Eye (tissue), 1 donor: ENCODE results near the gene LCLAT1.

Experiments used
- DNase-seq: peaks from one replicate; pipeline ENCODE4 v3.0.0-alpha.2; 2015

LCLAT1 gene

DNA sequence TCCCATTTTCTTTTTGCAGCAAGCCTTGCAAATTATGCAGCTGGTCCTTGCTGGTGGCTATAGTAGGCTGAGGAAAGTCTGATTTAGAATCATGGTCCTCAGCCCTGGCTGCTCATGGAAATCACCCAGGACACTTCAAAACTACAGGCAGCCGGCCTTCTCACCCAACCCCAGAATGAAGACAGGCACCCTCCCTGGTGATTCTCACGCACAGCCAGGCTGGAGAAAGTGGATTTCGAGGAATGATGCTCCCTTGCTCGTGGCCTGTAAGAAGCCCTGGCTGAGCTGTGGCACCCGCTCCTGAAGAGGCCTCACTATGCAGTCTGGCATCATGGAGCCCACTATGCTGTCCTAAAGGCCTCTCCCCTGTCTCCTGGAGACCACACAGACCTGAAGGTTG lies 202.8 kb downstream of the LCLAT1 start:
- DNase-seq, result no peak

DNA sequence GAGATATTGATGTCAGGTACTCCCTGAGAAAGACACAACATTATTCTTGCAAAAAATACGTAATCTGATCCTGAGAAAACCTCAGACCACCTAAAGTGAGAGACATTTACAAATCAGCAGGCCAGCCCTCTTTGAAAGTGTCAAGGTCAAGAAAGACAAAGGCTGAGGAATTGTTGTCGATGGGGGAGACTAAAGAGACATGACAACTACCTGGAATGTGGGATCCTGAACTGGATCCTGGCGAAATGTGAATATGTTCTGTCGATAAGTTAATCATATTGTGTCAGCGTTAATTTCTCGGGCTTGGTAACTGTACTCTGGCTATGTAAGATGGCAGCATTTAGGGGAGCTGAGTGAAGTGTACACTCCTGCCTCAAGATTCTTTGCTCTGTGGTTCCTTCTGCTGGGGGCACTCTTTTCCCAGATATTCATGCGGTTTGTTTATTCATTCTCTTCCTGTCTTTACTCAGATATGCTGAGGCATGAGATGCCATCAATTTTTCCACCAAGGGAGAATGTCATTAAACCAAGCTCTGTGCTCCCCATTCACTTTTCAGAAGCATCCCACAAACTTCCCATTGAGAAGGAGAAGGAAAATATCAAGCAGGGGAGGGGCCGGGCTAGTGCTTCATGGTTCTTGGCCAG lies 205.3 kb downstream of the LCLAT1 start:
- no peak for DNase-seq

DNA sequence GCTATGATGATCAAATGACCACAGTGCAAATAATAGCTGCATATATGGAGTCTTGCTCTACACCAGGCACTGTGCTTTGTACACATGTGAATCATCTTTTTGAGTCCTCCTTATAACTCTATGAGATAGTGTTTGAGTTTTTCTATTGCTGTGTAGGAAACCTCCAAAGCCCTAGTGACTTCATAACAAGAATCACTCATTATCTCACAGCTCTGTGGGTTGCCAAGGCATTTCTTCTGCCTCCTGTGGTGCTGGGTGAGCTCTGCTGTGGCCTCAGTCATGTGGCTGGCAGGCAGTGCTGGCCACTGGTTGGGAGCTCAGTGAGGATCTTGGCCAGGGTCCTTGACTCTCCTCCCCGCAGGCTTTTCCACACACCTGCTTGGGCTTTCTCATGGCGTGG lies 206.8 kb downstream of the LCLAT1 start:
- DNase-seq, result no peak

DNA sequence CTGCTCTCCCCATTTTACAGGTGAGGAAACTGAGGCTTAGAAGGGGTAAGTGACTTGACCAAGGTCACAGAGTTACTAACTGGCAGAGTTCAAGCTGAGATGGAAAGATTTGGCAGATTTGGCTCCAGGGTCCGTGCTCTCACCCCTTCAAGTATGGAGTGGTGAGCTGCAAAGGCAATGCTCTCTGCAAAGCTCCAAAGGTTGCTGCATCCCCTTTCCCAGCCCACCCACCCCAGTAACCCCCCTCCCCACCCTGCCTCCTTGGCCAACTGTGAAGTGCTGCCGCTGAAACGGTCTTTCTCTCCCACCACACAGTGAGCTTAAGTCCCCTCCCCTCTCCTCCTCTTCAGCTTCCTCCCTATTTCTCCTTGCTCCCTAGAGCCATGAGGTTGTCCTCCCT lies 207.4 kb downstream of the LCLAT1 start:
- no peak for DNase-seq

DNA sequence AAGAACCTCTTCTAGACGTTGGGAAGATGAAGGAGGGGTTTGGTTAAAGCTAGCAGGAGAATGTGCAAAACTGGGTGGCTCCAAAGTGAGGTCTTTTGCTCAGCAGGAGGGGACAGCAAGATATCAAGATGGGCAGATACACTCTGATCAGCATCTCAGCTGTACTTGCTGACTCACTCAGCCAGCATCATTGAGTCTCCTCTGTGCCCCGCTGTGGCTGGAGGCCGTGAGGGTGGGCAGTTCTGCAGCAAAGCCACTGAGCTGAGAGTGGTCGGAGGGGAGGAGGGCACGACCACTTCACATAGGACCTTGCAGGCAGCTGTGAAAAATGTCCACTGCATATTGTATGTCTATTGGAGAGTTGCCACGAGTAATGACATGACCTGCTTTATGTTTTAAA lies 208.2 kb downstream of the LCLAT1 start:
- DNase-seq, result no peak

DNA sequence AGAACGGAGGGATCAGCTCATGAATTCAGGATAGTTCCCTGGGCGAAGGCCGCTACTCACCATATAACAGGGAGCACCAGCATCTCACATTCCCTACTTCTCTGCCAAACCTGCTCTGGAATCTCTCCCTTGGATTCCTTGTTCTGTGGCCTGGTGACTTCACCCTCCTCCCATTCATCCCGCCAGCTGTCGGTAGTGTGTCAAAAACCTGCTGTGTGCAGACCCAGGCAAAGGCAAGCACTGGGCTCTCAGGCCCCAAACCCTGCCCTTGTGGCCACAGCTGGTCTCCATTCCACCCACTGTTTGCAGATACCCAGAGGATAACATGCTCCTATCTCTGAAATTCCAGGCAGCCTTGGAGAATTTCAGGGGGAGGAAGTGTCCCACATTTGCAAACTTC lies 208.6 kb downstream of the LCLAT1 start:
- DNase-seq, result no peak

DNA sequence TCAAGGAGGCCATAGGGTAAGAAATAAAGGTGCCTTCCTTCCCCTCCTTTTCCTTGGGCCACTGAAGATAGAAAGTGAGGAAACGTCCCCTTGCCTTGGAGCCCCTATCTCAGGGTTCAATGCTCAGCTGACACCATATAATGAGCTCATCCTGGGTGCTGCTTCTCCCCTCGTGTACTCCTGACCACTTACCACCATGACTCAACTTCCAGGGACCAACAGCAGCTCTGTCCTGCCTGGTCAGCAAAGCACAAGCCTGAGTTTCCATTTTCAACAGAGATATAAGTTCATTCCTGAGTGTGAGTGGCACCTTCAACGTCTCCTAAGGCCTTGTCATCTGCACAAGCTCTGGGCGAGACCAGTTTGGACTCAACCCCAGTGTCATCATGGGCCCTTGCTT lies 209.0 kb downstream of the LCLAT1 start:
- no peak for DNase-seq

DNA sequence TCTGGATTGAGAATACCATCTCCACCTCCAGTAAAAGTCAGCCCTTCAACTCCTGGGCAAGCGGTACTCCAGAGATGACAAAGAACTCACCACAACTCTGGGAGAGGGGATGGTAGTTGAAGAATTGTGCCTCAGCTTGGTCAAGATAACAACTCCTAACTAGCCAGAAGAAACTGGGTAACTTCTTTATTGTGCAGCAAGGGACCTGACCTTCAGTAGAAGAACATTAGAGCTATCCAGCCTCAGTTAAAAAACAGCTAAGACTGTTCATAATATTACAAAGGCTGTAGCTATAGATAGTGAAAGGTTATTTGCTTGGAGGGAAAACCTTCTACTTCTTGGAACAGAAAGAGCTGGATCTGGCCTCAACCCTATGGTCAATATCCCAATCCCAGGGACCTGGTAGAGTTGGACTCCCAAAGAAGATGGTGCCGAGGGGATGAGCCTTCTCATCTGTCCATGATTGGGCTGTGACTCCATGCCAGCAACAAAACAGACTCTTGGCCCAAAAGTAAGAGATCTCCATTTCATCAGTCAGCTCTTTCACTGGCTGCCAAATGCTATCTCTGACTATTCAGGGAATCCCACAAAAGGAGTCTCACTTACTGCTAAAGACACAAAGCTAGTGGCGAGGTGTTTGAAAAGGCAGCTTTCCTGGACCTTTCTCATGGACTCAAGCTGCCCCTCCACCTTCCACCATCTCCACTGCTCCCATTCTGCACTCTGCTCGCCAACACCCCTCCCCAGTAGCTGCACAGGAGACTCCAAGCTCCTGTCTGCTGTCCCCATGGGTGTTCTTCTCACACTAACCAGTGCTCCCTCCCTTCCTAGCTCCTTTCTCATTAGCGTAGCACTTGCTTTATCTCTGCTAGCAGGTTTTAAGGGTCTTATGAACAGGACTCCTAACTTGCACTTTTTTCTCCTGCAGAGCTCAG lies 214.4 kb downstream of the LCLAT1 start:
- no peak for DNase-seq

DNA sequence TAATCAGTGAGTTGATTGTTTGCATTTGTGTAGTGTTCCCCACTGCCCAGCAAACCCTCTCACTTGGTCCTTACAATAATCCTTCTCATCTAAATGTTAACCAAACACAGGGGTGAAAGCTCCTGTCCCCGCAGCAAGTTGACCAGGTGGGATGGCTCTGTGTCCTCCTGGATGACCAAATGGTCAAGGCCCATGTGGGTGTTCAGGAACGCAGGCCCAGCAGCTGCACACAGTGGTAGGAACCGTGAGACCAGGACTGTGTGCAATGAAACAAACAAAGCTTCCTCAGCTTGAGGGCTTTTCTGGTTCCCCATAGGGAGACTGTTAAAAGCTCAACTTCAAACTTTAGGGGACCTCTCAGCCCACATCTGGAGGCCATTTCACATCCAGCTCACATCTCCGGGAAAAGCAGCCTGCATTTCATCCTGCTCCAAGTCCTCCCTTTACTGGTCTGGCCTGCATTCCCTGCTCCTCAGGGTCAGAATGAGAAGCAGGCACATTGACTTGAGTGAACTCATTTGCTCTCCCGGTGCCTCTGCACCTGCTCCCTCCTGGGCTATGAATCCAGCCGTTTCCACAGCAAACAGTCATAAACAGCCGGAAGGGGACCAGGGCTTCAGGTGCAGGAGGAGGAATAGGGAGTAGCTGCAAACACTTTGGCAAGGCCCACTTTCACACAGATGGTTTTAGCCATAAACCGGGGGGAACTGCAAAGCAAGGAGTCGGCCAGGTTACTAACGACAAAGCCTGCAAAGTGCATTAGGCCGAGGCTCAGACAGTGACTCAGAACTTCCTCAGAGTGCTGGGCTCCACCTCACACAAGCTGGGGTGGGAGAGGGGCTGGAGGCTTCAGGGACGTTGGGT lies 215.5 kb downstream of the LCLAT1 start:
- peak; percentile 27 for DNase-seq

DNA sequence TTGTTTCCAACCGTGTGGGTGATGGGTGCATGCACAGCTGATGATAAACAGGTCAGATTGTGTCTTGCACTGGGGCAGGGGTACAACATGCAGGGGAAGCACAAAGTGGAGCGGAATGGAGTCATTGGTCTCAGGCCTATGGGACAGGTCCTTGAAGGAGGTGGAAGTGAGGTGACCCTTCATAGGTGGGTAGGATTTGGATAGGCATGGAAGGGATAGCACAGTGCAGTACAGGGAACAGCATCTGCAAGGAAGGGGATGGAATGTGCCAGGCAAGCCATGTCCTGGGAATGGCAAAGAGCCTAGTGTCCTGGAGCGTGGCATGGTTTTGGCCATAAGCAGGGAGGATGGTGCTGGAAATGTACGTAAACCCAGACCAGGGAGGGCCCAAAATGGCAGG lies 216.3 kb downstream of the LCLAT1 start:
- DNase-seq, result no peak

DNA sequence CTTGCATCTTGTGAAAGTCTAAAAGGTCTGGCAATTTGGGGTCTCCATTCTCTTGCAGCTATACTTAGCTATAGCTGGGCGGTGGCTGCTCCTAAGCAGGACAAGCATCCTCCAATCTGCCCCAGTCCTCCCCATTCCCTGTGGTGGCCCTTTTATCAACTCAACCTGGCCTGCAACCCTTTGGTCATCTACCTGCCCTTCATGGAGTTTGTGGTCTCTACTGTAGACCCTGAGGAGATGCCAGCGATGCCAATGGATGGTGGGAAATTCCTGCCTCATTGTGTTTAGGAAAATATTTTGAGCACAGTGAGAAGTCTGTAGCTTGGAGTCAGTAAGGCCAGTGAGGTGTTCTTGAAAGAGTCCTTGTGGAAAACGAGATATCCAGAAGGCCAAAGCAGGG lies 216.8 kb downstream of the LCLAT1 start:
- no peak for DNase-seq

DNA sequence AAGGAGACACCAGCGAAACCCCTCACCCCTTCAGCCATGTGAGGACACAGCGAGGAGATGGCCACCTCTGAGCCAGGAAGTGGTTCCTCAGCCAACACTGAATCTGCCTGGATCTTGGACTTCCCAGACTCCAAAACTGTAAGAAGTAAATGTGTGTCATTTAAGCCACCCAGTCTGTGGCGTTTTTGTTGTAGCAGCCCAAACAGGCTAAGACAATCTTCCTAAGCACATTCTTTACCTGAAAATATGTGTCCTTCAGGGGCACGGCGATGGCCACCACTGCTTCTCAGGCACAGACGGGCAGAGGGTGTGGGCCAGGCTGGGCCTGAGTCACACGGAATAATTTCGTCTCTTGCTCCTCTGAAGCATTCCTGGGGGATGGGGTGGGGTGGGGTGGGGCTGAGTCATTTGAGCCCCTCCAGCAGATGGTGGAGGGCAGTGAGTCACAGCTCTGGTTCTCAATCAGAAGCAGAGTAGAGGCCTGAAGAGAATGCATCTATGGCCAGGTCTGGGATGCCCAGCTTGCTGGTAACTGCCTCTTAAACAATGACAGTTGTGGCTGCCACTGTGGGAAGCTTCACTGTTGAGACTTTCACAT lies 217.8 kb downstream of the LCLAT1 start:
- DNase-seq, result no peak

DNA sequence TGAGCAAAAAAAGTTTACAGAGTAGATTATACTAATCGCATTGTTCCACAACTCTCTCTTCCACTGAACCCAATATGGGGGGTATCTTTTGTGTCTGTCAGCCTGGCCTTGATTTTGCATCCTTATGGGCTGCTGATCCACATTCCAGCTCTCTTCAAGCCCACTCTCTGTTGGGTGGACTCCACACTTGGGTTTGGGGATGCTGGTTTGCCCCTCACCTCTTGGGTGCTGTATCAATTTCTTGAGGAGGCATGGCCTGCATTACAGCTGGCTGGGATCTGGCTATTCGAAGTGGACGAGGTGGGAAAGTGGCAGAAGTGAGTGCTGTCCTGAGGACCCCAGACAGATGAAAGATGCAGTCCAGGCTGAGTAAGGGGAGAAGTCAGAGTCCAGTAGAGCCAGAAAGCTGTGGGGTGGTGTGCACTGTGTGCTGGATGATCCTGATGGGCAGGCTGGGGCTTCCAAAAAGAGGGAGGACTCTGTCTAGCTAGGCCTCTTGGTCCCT lies 218.8 kb downstream of the LCLAT1 start:
- no peak for DNase-seq

DNA sequence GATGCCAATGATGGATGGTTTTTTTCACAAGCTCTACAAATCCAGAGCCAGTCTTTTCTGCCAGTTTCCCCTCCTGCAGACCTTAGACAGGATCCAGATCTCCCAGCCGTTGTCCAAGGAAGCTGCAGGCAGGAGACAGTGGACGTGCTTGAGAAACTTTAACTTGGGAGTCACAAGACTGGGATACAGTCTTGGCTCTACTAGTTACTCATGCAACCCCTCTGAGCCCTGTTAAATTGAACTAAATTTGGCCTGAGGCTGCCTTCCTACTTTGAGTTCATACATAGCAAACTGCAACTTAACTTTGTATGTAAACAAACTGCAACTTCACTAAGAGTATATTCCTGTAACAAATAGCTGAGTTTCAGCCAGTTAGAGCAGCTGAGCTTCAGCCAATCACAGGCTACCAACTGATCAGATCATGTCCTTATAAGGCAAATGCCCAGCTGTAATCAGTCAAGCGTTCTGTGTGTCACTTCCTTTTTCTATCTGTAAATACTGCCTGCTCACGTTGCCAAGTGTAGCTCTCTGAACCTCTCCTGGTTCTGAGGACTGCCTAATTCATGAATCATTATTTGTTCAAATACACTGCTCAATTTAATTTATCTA lies 219.3 kb downstream of the LCLAT1 start:
- DNase-seq, result no peak

DNA sequence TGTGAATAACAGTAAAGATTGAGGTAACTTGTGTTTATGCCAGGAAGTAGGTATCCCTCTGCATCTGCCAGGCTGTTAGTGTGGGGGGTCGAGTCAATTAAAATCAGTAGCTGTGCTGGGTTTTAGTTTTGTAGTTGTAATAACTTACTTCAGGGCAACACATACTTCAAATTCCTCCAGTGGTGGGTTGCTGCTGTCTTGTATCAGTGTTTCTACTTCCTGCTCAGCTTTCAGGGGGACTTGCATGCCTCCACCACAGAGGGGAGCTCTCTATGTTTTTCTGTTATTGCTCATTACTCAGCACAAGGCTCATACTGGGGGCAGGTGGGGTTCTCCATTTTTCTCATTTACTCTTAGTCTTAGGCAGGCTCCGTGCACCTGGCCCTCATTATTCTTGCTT lies 223.4 kb downstream of the LCLAT1 start:
- DNase-seq, result no peak

DNA sequence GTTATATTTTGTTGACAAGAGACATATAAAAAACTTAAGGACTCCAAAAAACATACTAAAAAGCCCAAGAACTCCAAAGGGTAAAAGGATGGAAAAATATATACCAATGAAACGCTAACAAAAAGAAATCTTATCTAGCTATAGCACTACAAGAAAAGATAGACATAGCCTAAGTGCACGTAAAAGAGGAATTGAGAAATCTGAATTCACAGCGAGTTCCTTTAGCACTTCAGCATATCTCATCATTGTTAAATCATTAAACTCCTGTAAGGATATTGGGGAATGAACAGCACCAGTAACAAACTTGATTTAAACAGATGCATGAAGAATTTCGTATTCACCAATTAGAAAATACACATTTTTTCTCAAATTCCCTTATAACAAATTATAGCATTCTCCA lies 226.1 kb downstream of the LCLAT1 start:
- DNase-seq, result no peak

DNA sequence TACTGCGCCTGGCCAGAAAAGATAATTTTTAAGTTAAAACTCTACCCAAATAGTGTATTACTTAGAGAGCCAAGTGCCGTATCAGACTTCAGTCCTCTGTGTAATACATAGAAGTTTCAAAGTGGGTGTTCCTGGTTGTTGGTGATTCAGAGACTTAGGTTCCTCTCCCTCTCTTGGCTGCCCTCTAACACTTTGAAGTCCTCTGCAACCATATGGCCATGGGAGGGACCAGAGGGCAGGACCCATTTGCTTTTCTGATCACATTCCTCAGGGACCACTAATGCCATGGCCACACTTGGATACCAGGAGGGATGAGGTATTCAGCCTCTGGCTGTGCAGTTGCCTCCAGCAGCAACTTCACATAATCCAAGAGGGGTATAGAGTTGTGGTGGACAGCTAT lies 228.7 kb downstream of the LCLAT1 start:
- no peak for DNase-seq

DNA sequence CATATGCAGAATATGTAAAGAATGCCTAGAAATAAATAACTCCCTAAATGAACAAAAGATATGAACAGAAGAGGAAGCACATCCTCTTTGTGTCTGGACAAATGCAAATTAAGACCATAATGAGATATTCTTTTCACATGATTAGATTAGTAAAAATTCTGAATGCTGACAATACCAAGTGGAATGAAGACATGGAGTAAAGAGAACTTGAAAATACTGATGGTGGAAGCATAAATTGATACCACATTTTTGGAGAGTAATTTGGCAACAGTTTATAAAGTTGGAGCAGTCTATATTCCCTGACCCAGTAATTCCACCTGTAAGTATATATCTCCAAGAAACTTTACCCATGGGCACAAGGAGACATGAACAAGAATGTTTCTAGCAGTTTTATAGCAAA lies 230.2 kb downstream of the LCLAT1 start:
- DNase-seq, result no peak

DNA sequence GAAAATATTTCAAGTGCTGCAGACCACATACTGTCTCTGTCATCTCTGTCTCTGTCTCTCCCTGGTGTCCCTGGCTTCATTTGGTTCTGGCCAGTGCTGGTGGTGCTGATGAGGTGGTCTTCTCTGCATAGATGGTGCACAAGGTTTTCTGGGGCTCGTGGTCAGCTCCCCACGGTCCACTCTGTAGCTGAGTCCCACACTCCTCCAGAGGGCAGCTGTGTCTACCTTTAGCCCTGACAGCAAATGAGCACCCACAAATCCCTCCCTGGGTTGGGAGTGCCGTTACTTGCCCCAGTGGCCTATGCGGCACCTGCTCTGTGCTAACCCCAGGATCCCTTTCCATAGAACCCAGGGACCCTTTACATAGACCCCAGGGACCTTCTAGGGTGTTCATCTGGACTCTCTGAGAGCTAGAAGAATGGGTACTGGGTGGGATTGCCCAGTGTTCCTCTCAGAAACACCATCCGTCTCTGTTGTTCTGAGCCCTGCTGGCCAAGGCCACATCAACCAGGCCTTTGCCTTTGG lies 230.9 kb downstream of the LCLAT1 start:
- DNase-seq, result no peak

DNA sequence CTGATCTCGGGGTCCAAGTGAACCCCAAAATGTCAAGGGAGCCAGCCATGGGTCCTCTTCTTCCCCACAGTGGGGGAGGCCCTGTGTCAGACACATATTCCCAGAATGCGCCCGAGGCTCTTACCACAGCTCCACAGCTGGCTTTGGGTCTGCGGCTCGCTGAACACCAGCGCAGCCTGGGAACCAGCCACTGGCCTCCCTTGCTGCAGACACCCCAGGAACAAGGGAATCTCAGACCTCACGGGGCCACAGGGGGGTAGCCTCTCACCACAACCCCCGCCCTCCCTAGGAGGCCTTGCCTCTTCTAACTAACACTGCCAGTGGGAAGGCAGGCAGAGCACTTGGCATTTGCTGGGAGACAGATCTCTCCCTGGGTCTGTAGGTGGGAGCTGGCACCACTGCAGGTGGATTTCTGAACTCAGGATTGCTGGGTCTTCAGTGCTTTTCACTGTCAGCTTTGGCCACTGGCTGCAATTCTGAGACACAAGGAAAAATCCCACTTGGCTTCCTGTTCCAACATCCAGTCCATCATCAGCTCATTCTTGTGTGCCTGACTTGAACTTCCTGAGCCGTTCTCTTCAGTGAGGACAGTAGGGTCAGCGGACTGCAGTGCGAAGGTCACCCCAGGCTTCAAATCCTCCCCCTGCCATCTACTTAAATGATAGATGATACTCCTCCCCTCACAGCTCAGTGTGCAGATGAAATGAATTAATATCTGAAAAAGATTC lies 231.5 kb downstream of the LCLAT1 start:
- DNase-seq, result no peak

DNA sequence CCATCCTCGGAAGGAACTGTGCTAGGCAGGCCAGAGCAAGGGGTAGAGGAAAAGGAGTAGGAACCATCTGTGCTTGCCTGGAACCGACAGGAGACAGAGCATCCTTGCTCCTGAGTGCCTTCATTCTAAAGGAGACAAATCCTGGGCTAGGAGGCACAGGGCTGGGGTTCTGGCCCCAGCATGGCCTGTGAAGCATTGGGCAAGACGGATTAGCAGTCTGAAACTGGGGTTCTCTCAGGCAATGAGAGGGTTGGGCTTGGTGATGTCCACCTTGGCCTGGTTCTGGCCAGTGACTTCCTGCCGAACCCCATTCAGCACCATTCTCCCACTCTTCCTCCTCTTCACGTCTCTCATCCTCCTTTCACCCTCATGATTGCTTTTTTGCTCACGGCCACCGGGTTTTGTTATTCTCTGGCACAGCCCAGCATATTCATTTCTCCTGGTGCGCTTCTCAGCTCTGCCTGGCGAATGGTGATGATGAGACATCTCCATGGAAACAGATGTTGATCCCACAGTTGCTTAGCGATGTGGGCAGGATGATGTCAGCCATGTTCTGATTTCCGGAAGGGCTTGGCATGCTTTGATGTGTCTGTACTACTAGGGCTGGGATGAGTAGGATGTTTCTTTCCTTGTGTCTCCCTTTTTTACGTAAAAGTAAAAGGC lies 232.5 kb downstream of the LCLAT1 start:
- peak; percentile 63 for DNase-seq
